Measurements from ENCODE around the gene MACROD1. TPM values are rescaled to one million over a fixed set of nuclear protein-coding genes. Genes with fewer than 3 reads are reported as not detected.

Gene MACROD1
- total RNA-seq, 2 donors from 2014 or later = 24.7 to 65.4 TPM

- 86 to 89% methylated on average over 25 of the region's 26 CpGs for WGBS, 2 donors
- TF ChIP-seq CTCF (IDR thresholded peaks at IDR 0.05) (peak in 3 of 7 experiments; percentile 13 to 30 (median 21)), POLR2A (IDR thresholded peaks at IDR 0.05) (no peak)
- Histone ChIP-seq H3K4me1 (peaks cover 52% of the 10 kb centered on the region), H3K27ac (no peak overlapping the region), H3K36me3 (replicated peaks in 1 of 2; ENCODE audit: insufficient read depth in 1 of 2, low read depth in 2 of 2) (no peaks in the 10 kb centered on the region), H3K27me3 (no peaks in the 10 kb centered on the region), H3K4me3 (no peak overlapping the region), H3K9me3 (no peaks in the 10 kb centered on the region)
- ATAC-seq (no peak), DNase-seq (no peak)
- intact Hi-C loops (cut with DNase I) = no loop called here
These were observed 77.5 kb downstream of the MACROD1 start for GRCh38 chr11:64088162-64089026.

GRCh38 chr11:64086258-64087123 is 79.4 kb downstream of the MACROD1 start:
- Histone ChIP-seq H3K9me3 (no peaks in the 10 kb centered on the region), H3K27ac (peak overlapping the region; percentile 56 to 80 (median 72)), H3K36me3 (replicated peaks in 1 of 2; ENCODE audit: insufficient read depth in 1 of 2, low read depth in 2 of 2) (no peaks in the 10 kb centered on the region), H3K27me3 (no peaks in the 10 kb centered on the region), H3K4me1 (peaks cover 64% of the 10 kb centered on the region), H3K4me3 (no peak overlapping the region)
- ATAC-seq (no peak), DNase-seq (peak; percentile 25 to 77 (median 67))
- WGBS, 2 donors = 71 to 73% methylated on average over 14 to 20 of the region's 20 CpGs
- intact Hi-C loops (cut with DNase I) = no loop called here
- TF ChIP-seq CTCF (IDR thresholded peaks at IDR 0.05) (no peak), POLR2A (IDR thresholded peaks at IDR 0.05) (no peak)

GRCh38 chr11:64085906-64086257 is 80.0 kb downstream of the MACROD1 start:
- WGBS, 2 donors = 85 to 100% methylated on average over 1 to 5 of the region's 5 CpGs
- intact Hi-C loops (cut with DNase I) = no loop called here
- Histone ChIP-seq H3K36me3 (replicated peaks in 1 of 2; ENCODE audit: insufficient read depth in 1 of 2, low read depth in 2 of 2) (no peaks in the 10 kb centered on the region), H3K4me3 (no peak overlapping the region), H3K9me3 (no peaks in the 10 kb centered on the region), H3K27me3 (no peaks in the 10 kb centered on the region), H3K4me1 (peaks cover 68% of the 10 kb centered on the region), H3K27ac (peak overlapping the region; percentile 56 to 80 (median 72))
- DNase-seq = no peak
- TF ChIP-seq CTCF (IDR thresholded peaks at IDR 0.05) = no peak
- ATAC-seq = no peak

- H3K27me3 ChIP-seq = no peaks in the 10 kb centered on the region
- peak; percentile 66 to 90 (median 86) for DNase-seq
- peaks cover 61% of the 10 kb centered on the region for H3K4me1 ChIP-seq
- H3K36me3 ChIP-seq (replicated peaks in 1 of 2; ENCODE audit: insufficient read depth in 1 of 2, low read depth in 2 of 2) = no peaks in the 10 kb centered on the region
- H3K4me3 ChIP-seq = no peak overlapping the region
- intact Hi-C loops (cut with DNase I) = no loop called here
- H3K27ac ChIP-seq = peak overlapping the region; percentile 56 to 80 (median 72)
- WGBS, 2 donors = 31 to 50% methylated on average over 22 to 27 of the region's 27 CpGs
- TF ChIP-seq POLR2A (IDR thresholded peaks at IDR 0.05) (peak in 2 of 3 donors; percentile 12 to 16), CTCF (IDR thresholded peaks at IDR 0.05) (peak in 2 of 7 experiments; percentile 19 to 25)
- no peaks in the 10 kb centered on the region for H3K9me3 ChIP-seq
- peak; percentile 83 for ATAC-seq
These were observed 80.8 kb downstream of the MACROD1 start for GRCh38 chr11:64084951-64085710.
